ENCODE measurements around the gene CEL. TPM values are rescaled to one million over a fixed set of nuclear protein-coding genes. Genes with fewer than 3 reads are reported as not detected.

The CEL gene
- total RNA-seq, 1 donor from 2014 or later = 3.5 TPM

DNA sequence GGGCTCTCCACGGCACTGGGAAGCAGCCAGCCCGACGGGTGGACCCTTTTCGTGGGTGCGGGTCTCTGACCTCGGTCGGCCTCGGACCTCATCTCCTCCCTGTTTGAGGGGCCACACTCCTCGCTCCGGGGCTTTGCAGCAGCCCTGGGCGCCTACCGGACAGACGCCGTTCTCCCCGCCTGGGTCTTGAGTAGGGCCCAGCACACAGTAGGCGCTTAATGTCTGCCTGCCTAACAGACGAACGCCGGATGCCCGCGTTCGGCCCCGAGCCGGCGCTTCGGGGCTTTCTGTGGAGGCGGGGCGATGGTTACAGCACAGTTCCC is 31.8 kb upstream of the CEL start:
- Mint-ChIP-seq H3K27me3 (ENCODE audit: low read depth) (peaks cover 6% of the 10 kb centered on the region), H3K4me1 (peaks cover 44% of the 10 kb centered on the region), H3K9me3 (no peaks in the 10 kb centered on the region), H3K36me3 (ENCODE audit: low read depth) (peaks cover 12% of the 10 kb centered on the region), H3K4me3 (peak overlapping the region; percentile 98), H3K27ac (ENCODE audit: unreplicated experiment) (peak overlapping the region; percentile 76)
- no peak for DNase-seq (ENCODE audit: low read depth, low spot score)
- TF ChIP-seq, protein P1, sequence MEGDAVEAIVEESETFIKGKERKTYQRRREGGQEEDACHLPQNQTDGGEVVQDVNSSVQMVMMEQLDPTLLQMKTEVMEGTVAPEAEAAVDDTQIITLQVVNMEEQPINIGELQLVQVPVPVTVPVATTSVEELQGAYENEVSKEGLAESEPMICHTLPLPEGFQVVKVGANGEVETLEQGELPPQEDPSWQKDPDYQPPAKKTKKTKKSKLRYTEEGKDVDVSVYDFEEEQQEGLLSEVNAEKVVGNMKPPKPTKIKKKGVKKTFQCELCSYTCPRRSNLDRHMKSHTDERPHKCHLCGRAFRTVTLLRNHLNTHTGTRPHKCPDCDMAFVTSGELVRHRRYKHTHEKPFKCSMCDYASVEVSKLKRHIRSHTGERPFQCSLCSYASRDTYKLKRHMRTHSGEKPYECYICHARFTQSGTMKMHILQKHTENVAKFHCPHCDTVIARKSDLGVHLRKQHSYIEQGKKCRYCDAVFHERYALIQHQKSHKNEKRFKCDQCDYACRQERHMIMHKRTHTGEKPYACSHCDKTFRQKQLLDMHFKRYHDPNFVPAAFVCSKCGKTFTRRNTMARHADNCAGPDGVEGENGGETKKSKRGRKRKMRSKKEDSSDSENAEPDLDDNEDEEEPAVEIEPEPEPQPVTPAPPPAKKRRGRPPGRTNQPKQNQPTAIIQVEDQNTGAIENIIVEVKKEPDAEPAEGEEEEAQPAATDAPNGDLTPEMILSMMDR (conservative IDR thresholded peaks at IDR 0.05) = no peak

DNA sequence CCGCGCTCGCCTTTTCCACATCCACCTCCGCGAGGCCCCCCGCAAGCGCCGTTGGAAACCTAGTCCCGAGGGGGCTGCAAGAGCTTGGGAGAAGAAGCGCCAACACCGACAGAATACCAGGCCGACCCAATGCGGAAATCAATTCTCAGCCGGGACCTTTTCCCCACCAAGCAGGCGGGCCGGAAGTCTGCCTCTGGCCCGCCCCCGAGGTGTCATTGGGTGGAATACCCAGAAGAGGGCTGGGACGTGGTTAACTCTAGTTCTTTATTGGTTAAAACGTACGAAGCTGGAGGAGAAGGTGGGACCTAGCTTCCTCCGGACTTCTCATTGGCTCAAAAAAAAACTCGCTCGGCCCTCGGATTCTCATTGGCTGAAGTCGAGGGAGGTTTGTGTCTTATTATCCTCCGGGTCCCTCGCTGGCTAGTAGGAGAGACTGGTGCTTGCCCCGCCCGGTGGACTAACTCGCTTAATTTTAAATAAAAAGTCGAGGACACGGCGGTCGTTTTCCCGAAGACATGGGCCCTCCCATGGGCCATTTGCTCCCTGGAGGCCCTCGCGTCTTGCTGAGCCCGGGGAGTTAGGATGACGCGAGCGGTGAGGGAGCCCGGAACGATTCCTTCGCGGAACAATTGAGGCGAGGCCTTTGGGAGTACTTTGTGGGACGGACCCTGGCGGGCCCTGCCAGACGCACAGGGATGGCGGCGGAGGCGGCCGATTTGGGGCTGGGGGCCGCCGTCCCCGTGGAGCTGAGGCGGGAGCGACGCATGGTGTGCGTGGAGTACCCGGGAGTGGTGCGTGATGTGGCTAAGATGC is 31.3 kb upstream of the CEL start, which contains the start of gene GTF3C5:
TSS of gene GTF3C5 (plus strand) at position 681 of the 813 bp plus-strand sequence. CDS start at position 696, 15 bp downstream.
- Mint-ChIP-seq H3K36me3 (ENCODE audit: low read depth) (peaks cover 12% of the 10 kb centered on the region), H3K27me3 (ENCODE audit: low read depth) (peaks cover 6% of the 10 kb centered on the region), H3K4me3 (peak within 1 kb of the TSS; percentile 98), H3K4me1 (peaks cover 44% of the 10 kb centered on the region), H3K9me3 (no peaks in the 10 kb centered on the region), H3K27ac (ENCODE audit: unreplicated experiment) (peak within 1 kb of the TSS; percentile 100)
- TF ChIP-seq, protein P1 (conservative IDR thresholded peaks at IDR 0.05) = peak; percentile 12
- peak; percentile 84 for DNase-seq (ENCODE audit: low read depth, low spot score)

DNA sequence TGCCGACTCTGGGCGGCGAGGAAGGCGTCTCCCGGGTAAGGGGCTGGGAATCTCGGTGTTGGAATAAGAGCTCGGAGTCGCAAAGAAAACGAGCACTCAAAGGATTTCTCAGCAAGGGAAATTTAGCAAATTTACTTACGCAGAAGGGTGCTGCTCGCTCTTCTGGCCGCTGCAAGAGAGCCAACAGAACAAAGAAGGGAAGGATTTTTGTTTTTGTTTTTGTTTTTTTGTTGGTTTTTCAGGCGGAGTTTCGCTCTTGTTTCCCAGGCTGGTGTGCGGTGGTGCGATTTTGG is 30.7 kb upstream of the CEL start:
- peak overlapping the region; percentile 100 for H3K27ac Mint-ChIP-seq (ENCODE audit: unreplicated experiment)
- H3K4me3 Mint-ChIP-seq = peak overlapping the region; percentile 98
- TF ChIP-seq, protein P1 (conservative IDR thresholded peaks at IDR 0.05) = no peak

GRCh38 chr9:133031496-133031911 is 30.3 kb upstream of the CEL start:
- H3K4me1 Mint-ChIP-seq = peaks cover 44% of the 10 kb centered on the region
- no peaks in the 10 kb centered on the region for H3K27me3 Mint-ChIP-seq (ENCODE audit: low read depth)
- no peak for DNase-seq (ENCODE audit: low read depth, low spot score)
- H3K27ac Mint-ChIP-seq (ENCODE audit: unreplicated experiment) = peak overlapping the region; percentile 100
- H3K4me3 Mint-ChIP-seq = peak overlapping the region; percentile 98
- TF ChIP-seq, protein P1 (conservative IDR thresholded peaks at IDR 0.05) = no peak
- H3K36me3 Mint-ChIP-seq (ENCODE audit: low read depth) = peaks cover 12% of the 10 kb centered on the region
- H3K9me3 Mint-ChIP-seq = no peaks in the 10 kb centered on the region

More for the DNA sequence above, 30.7 kb upstream of the CEL start:
- DNase-seq (ENCODE audit: low read depth, low spot score) = no peak
- Mint-ChIP-seq H3K36me3 (ENCODE audit: low read depth) (peaks cover 12% of the 10 kb centered on the region), H3K4me1 (peaks cover 44% of the 10 kb centered on the region), H3K27me3 (ENCODE audit: low read depth) (peaks cover 1% of the 10 kb centered on the region), H3K9me3 (no peaks in the 10 kb centered on the region)

DNA sequence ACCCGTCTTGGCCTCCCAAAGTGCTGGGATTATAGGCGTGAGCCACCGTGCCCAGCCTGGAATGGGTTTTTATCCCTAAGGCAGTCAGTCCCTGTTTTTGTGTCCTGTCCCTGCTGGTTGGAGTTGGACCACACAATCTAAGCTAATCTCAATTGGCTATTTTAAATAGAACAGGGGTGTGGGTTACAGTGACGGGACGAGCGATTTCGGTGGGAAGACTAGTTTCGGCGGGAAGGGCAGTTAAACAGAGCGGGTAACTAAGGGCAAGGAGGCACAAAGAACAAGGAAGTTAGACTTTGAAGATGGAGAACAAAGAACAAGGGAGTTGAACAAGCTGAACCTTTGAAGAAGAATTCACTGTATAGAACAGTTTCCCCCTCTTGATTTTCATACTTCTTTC is 29.6 kb upstream of the CEL start:
- Mint-ChIP-seq H3K27me3 (ENCODE audit: low read depth) (no peaks in the 10 kb centered on the region), H3K4me3 (peak overlapping the region; percentile 98), H3K36me3 (ENCODE audit: low read depth) (peaks cover 16% of the 10 kb centered on the region), H3K27ac (ENCODE audit: unreplicated experiment) (peak overlapping the region; percentile 94), H3K9me3 (no peaks in the 10 kb centered on the region), H3K4me1 (peaks cover 41% of the 10 kb centered on the region)
- TF ChIP-seq, protein P1 (conservative IDR thresholded peaks at IDR 0.05) = no peak
- DNase-seq (ENCODE audit: low read depth, low spot score) = no peak

Measured in neural crest cell (in vitro differentiated cells).